HK-2 (cell line): ENCODE results near the gene MRPL54.
A peak's percentile ranks its signal among the peaks of the same experiment; 100 is the strongest.
"Not testable (repeated sequence)": the region's sequence is repeated elsewhere in the genome, so short reads cannot be mapped to it uniquely, and the experiment has no call there.

ENCODE experiments used
- DNase-seq: peaks from one replicate; pipeline ENCODE4 v3.0.0-alpha.2; 2018; ENCODE audit not compliant: unreplicated experiment

MRPL54 gene

DNA sequence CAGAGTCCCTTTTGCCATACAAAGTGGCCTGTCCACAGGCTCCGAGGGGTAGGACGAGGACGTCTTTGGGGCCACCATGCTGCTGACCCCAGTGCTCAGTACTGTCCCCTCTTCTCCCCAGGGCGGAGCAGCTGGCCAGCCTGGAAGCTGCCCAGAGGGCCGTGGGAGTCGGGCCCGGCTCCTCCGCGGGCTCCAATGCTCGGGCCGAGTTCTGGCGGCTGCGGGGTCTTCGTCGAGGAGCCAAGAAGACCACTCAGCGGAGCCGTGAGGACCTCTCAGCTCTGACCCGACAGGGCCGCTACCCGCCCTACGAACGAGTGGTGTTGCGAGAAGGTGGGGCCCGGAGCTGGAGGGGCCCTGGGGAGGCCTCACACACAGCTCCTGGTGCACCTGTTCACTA is 22.1 kb upstream of the MRPL54 start:
- no peak for DNase-seq

DNA sequence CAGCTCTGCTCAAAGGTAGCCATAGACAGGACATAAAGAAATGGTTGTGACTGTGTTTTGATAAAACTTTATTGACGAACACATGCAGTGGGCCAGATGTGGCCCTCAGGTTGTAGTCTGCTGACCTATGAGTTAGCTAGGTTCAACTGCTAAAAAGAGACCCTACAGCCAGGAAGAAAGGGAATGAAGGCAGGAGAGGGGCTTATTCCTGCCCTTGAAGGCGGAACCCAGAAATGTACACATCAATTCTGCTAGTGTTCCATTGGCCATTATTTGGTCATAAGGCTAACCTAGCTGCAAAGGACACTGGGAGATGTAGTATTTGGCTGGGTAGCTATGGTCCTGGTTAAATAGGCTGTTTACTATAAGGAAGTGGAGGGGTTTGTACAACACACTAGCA is 19.0 kb upstream of the MRPL54 start:
- DNase-seq = no peak

DNA sequence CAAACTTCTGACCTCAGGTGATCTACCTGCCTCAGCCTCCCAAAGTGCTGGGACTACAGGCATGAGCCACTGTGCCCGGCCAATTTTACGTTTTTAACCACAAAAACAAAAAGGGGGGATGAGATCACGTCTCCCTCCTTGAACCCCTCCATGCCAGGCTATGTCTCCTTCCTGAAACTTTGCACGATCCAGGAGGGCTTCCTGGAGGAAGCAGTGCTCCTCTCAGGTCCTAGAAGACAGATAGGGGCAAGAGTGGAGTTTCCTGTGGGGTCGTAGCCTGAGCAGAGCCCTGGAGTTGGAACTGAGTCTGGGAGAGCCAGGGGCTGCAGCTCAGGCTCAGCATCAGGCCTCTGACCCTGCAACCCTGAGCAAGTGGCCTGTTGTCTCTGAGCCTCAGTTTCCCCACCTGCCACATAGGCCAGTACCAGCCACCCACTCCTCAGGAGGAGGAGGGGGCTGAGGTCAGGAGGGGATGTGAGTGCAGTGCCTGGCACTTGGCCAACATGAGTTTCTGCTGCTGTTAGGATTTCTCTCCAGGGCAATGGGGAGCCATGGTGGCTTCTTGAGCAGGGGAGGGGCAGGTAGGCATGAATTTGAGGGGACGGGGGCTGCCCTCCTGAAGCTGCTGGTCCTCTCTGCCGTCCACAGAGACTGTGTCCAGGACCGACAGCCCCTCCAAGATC is 17.0 kb upstream of the MRPL54 start:
- DNase-seq = no peak

DNA sequence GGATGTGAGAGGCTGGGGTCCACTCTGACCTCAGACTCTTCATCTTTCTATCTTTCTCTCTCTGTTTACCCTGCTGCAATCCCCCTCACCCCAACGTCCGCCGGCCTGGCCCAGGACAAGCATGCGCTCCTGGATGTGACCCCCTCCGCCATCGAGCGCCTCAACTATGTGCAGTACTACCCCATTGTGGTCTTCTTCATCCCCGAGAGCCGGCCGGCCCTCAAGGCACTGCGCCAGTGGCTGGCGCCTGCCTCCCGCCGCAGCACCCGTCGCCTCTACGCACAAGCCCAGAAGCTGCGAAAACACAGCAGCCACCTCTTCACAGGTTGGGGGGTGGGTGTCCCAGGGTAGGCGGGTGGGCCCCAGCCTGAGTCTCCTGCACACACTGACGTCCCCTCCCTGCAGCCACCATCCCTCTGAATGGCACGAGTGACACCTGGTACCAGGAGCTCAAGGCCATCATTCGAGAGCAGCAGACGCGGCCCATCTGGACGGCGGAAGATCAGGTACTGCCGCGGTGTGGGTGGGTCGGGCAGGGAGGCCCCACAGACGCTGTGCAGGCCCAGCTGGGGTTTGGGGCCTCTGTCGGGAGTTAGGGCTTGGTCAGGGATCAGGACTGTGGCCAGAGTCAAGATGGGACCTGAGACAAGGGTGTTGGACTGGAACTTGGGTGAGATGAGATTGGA is 16.0 kb upstream of the MRPL54 start:
- no peak for DNase-seq

DNA sequence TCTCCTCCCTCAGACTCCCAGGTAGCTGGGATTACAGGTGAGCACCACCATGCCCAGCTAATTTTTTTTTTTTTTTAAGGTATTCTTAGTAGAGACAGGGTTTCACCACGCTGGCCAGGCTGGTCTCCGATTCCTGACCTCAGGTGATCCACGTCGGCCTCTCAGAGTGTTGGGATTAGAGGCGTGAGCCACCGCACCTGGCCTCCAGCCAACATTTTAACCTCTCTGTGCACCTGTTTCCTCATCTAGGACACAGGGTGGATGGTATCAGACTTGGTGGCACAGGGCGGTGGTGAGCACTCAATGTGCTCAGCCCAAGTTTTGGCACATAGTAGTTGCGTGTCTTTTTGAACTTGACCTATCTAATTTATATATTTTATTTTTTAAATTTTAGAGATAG is 13.5 kb upstream of the MRPL54 start:
- DNase-seq = no peak

DNA sequence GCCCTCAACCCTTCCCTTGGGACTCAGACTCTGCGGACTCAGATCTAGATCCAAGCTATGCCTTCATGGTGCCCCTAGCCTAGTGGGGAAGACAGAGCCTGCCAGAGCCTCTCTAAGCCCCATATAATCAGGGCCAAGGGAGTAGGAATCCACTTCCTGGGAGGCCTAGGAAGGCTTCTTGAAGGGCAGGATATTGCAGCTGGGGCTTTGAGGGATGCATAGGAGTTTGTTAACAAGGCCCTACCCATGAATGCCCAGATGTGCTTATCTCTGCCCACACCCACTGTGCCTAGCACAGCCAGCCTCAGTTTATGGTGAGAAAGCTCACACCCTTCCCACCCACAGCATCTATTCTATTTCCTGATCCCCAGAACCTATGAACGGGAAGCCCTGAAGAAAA is 12.3 kb upstream of the MRPL54 start:
- DNase-seq = no peak

DNA sequence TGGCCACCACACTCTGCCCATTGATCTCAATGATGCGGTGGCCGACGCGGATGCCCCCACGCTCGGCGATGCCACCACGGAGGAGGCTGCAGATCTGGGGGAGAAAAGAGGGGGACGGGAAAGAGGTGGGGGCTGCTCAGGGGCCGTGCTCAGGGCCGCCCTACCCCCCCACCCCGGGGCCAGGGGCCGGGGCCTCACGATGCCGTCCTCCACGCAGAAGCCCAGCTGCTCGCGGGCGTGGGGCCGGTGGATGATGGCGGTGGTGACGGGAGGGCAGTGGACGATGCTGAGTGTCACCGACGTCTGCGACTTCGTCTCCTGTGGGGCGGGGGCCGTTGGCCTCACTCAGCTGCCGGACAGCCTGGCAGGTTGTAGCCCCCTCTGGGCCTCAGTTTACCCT is 11.2 kb upstream of the MRPL54 start:
- DNase-seq = no peak

DNA sequence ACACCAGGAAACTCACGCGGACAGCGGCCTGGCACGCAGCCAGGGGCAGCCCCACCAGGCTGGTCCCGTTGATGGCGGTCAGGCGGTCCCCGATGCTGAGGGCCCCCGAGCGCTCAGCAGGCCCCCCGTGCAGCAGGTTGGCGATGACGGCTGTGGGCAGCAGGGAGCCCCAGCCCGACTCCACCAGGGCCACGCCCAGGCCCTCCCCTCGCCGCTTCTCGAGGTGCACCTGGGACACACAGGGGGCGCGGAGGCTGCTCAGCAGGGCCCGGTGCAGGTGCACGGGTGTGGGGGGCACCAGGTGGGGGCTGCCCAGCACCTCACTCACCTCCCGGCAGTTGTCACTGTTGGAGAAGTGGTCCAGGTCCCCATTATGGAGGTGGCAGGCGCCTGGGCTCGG is 10.0 kb upstream of the MRPL54 start:
- DNase-seq = no peak

DNA sequence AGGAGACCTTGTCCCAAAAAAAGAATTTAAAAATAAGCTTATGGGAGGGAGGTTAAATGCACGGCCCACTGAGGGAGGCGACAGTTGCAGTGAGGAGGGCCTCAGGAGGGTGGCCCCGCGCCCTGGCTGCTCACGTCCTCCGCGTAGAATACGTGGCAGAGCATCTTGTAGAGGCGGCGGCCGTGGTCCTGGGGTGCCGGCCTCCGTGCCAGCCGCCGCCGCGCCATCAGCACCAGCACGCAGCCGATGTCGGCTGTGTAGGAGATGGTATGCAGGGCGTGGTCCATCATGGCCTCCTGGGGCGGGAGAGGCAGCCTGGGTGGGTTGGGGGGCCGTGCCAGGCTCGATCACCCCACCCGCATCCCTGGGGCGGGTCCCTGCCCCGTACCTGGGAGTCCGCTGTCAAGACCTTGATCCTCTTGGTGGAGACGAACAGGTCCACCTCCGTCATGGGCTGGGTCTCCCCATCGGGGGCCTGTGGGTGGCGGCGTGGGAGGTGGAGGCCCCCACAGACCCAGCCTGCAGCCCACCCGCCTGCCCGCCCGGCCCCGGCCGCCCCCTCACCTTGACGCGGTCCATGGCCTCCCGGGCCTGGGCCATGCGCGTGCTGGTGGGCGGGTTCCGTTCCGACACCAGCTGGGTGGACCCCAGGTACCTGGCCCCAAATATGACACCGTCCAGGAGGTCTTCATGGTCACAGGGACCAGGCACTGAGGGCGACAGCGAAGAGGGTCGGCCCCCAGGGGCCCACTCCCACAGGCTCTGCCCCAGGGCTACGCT is 8.7 kb upstream of the MRPL54 start:
- no peak for DNase-seq

DNA sequence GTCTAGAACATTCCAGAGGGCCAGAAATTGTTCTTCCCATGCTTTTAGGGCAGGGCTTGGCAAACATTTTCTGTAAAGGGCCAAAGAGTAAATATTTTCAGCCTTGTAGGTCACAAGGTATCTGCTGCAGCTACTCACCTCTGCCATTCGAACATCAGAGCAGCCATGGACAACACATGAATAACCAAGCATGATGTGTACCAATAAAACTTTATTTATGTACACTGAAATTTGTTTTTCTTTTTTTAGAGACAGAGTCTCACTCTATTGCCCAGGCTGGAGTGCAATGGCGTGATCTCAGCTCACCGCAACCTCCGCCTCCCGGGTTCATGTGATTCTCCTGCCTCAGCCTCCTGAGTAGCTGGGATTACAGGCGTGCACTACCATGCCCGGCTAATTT is 4.8 kb upstream of the MRPL54 start:
- DNase-seq = not testable (repeated sequence)

DNA sequence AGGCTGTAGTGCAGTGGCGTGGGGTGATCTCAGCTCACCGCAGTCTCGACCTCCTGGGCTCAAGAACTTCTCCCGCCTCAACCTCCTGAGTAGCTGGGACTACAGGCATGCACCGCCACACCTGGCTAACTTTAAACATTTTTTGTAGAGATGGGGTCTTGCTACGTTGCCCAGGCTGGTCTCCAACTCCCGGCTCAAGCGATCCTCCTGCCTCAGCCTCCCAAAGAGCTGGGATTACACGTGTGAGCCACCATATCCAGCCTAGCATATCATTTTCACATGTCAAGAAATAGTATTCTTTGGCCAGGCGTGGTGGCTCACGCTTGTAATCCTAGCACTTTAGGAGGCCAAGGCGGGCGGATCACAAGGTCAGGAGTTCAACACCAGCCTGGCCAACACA is 4.2 kb upstream of the MRPL54 start:
- not testable (repeated sequence) for DNase-seq

DNA sequence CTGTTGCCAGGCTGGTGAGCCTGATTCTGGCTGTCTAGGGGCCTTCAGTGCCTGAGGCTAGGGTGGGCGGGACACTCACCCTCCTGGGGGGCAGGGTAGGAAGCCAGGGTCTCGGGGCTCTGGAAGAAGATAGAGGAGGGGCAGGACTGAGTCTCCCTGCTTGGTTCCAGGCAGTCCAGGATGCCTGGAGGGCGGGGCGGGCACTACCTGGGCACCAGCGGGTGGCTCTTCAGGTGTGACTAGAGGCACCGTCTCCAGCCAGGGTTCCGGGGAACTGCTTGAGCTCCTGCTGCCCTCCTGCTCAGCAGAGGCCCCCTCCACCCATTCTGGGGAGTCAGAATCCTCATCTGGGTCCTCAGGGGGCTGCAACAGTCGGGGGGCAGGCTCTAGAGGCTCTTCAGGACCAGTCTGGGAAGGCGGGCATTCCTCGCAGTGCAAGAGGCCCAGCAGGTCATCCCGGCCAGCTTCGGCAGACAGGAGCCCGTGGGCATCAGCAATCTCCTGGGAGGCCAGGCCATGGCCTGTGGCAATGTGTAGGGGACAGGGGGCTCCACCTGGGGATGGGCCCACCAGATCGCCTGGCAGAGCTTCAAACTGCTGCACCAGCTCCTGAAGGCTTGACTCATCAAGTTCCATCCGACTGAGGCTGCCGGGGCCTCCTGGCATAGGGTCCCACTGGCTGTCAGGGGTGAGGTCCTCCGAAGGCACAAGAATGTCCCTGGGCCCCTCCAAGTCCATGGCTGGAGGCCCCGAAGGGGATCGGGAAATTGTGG is 2.8 kb upstream of the MRPL54 start:
- DNase-seq = no peak

DNA sequence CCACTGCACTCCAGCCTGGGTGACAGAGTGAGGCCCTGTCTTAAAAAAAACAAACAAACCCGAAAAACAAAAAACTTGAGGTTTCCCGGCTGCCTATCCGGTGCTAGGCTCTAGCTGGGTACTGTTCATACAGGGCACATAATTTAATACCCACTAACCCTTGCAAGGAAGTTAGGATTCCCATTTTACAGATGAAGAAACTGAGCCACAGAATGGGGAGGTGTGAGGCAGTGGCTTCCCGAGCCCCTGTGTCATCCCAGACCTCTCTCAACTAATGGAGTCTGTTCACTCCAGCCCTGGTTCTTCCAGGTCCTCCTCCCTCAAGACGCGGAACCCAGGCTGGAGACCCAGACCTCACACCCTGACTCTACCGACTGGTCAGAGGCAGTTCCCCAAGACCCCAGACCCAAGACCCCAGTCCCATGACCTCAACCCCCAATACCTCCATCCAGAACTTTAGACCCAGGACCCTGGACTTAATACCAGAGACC is 1.6 kb upstream of the MRPL54 start:
- no peak for DNase-seq

DNA sequence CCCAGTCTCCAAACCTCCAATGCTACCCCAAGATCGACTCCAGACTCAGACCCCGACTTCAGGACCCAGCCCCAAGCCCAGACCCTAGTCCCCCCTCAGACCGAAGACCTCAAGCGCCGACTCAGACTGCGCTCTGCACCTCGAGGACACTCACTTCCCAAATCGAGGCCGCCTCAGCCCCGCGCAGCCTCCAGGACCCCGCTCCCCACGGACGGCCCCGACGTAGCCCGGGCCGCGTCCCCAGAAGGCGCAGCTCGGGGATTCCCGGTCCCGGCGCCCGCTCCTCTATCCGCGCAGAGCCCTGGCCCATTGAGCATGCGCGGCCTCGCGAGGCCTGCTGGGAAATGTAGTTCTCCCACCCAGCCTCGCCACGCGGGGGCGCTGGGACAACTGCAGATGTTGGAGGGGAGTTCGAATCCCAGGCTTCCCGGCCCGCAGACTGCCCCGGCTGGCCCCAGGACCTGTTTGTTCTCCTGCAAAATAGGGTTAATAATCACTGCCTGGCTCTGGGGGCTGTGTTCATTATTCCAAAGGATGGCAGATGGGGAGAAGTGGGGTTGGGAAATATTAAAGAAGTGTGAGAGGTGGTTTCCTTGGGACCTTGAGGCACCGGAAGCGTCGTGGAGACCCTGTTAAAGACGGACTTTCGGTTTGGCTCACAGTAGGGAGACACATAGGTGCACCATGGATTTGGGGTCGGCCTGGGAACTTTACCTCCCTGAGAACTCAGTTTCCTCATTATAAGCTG is 926 bp upstream of the MRPL54 start, which contains the start of gene APBA3:
TSS of gene APBA3 (minus strand) at position 311 of the 748 bp plus-strand sequence. CDS start 1,428 bp downstream, outside the sequence.
- peak; percentile 97 for DNase-seq

DNA sequence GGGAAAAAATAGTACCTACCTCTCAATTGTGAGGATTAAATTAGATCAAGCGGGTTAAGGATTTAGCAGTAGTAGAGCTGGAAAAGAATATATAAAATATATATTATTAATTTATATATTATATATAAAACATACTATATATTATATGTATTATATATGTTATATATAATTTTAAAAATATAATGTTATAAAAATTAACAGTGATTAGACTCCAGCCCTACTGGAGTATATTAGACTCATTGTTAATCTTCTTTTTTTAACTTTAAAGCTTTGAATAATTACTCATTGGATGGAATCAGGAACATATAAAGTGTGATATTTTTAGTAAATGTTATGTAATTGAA is 380 bp upstream of the MRPL54 start:
- no peak for DNase-seq

DNA sequence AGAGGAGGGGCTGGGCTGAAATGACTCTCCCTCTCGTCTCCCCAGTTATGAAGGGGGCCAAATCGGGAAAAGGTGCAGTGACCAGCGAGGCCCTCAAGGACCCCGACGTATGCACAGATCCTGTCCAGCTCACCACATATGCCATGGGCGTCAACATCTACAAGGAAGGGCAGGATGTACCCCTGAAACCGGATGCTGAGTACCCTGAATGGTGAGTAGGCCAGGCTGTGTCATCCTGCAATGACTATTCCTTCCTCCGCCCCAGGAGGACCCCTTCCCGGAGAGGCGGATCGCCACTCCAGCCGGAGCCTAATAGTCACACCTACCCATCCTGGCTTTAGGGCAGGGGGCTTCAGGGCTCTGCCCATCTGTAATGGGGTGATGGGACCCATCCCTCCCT is 2.6 kb downstream of the MRPL54 start:
- DNase-seq = no peak

DNA sequence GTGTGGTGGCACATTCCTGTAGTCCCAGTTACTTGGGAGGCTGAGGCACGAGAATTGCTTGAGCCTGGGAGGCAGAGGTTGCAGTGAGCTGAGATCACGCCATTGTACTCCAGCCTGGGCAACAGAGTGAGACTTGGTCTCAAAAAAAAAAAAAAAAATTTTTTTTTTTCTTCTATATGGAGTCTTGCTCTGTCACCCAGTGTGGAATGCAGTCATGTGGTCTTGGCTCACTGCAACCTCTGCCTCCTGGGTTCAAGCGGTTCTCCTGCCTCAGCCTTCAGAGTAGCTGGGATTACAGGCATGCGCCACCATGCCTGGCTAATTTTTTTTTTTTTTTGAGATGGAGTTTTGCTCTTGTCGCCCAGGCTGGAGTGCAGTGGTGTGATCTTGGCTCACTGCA is 3.3 kb downstream of the MRPL54 start:
- not testable (repeated sequence) for DNase-seq

DNA sequence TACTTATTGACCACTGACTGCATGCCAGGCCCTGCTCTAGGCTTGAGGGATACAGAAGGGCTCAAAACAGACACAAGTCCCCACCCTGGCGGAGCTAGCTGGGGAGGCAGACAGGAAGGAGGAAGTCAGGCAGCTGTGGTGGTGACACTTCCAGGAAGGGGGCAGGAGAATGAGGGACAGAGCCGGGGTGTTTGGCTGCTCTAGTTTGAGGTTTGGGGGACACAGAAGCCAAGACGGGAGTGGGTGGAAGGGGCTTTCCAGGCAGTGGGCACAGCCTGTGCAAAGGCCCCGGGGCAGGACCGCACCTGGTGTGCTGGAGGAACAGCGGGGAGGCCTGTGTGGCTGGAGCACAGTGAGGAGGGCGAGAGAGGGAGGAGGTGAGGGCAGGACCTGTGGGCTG is 4.0 kb downstream of the MRPL54 start:
- no peak for DNase-seq

DNA sequence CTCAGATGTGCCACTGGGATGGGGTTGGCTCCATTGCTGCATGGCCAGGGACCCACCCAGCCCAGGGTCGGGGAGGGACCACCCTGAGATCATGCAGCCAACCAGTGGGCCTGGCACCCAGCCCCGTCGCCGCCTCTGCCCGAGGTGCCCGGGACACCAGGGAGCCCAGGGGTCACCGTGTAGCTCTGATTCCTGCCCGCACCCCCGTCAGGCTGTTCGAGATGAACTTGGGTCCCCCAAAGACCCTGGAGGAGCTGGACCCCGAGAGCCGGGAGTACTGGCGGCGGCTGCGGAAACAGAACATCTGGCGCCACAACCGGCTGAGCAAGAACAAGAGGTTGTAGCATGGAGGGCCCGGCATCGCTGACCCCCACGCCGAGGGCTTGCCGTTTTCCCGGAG is 4.6 kb downstream of the MRPL54 start:
- DNase-seq = no peak

DNA sequence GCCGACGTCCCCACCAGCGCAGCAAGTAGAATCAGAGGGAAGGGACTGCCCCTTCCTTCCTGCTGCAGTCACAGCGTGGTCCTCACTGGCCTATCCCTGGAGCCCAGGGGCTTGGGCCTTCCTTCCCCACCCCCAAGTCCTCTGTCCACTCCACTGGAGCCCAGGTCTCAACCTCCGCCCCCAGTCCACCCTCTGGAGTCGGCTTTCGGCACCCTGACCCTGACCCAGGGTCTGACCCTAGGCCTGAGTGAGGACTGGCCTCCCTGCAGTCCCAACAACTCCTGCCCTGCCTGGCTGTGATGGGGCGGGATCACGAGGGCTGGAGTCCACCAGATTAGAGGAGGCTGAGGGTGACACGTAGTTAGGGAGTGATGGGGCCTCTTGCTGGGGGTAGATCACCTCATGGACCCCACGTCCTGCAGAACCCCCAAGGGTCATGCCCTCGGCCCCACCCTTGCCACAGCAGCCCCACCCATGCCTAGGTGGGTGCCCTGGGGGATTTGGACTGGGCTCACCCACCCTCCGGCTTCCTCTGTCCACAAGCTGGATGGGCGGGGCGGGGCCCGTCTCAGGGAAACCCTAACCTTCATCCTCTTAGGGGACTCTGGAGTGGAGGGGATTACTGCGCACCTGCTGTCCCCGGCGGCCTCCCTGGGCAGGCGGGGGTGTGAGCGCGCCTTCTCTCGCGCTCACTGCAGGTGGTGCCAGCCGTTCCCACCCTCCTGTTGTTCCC is 5.7 kb downstream of the MRPL54 start:
- no peak for DNase-seq

DNA sequence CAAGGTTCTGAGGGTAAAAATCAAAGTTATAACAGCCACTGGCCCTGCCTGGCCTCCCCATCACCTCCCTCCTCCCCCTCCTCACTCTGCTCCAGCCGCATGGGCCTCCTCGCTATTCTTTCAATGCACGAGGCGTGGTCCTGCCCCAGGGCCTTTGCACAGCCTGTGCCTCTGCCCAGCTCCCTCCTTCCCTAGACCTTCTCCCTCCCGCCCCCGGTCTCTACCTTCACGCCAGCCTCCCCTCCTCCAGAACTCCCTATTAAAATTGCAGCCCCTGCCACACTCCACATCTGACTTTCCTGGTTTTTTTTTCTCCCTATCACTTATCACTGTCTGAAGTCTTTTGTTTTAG is 6.2 kb downstream of the MRPL54 start:
- DNase-seq = no peak
